ENCODE results near the gene TREX2. TPM values are rescaled to one million over a fixed set of nuclear protein-coding genes. Genes with fewer than 3 reads are reported as not detected.

TREX2 gene
- total and polyA plus RNA-seq, 2 experiments from 2014 or later, result 0.60 to 1.3 TPM

DNA sequence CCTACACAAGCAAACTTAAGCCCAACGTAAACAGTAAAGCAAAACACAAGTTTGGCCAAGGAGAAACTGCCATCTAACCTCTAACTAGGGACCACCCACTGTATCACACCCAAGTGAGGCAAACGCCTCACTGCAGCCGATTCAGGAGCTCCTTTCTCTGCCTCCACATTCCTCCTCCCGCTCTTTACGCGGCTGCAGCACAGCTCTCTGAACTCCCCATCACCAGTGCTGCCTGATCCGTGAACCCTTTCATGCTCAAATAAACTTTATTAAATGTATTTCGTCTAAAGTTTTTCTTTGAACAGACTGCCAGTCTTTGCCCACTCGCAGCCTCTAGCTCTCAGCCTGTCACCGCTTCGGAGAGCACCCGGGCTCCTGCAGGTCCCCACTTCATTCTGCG lies 51.2 kb downstream of the TREX2 start:
- H4K20me1 ChIP-seq (ENCODE audit: insufficient read depth, poor library complexity, severe bottlenecking), result no peaks in the 10 kb centered on the region
- H3K36me3 ChIP-seq (replicated peaks; ENCODE audit: insufficient read depth, low read depth), result no peaks in the 10 kb centered on the region
- DNase-seq (ENCODE audit: low spot score), result no peak
- H3K9me3 ChIP-seq (ENCODE audit: low read depth), result no peaks in the 10 kb centered on the region
- no peak overlapping the region for H3K4me3 ChIP-seq
- no peak overlapping the region for H3K4me2 ChIP-seq
- no peak overlapping the region for H3K27ac ChIP-seq
- no peaks in the 10 kb centered on the region for H3K79me2 ChIP-seq
- H3K9me2 ChIP-seq (replicated peaks; ENCODE audit: insufficient read depth), result no peaks in the 10 kb centered on the region
- H2AFZ ChIP-seq, result no peak overlapping the region
- no peaks in the 10 kb centered on the region for H3K27me3 ChIP-seq
- WGBS (ENCODE audit: low lambda C conversion rate, missing lambda C conversion rate), result 62% methylated on average over 13 of the region's 13 CpGs
- H3K4me1 ChIP-seq (ENCODE audit: insufficient read depth), result no peaks in the 10 kb centered on the region
- TF ChIP-seq EZH2phosphoT487 (IDR thresholded peaks at IDR 0.05; ENCODE audit: low read depth, severe bottlenecking, unreplicated experiment) (no peak), CTCF (IDR thresholded peaks at IDR 0.05; ENCODE audit: poor library complexity) (no peak), EZH2 (IDR thresholded peaks at IDR 0.05; ENCODE audit: borderline replicate concordance) (no peak)

Small RNA genes within 50 kb of the gene (small RNA-seq; reads per million reads assigned to genes)
- gene RN7SL667P, result not detected

Other genes with a start within 250 kb of the TREX2 start
- not detected in 2 replicates for gene PNMA6F, start 124.3 kb downstream of the TREX2 start, total RNA-seq
- not detected in 2 replicates for gene PNMA6F, start 124.3 kb downstream of the TREX2 start, polyA plus RNA-seq
- gene ZNF275, start 111.9 kb downstream of the TREX2 start, total RNA-seq, result 9.9 and 10.2 TPM in 2 replicates
- 4.0 and 4.3 TPM in 2 replicates for gene ZNF275, start 111.9 kb downstream of the TREX2 start, polyA plus RNA-seq
- gene PNMA6E, start 44.7 kb downstream of the TREX2 start, total RNA-seq, result not detected in 2 replicates
- 0.35 TPM in 1 of 2 replicates, not detected in the other for gene PNMA6E, start 44.7 kb downstream of the TREX2 start, polyA plus RNA-seq
- 0.90 and 1.2 TPM in 2 replicates for gene ZFP92, start 34.6 kb downstream of the TREX2 start, total RNA-seq
- gene ZFP92, start 34.6 kb downstream of the TREX2 start, polyA plus RNA-seq, result 0.33 and 0.38 TPM in 2 replicates
- 6.8 and 17.5 TPM in 2 replicates for gene HAUS7, start 24.5 kb upstream of the TREX2 start, total RNA-seq
- gene HAUS7, start 24.5 kb upstream of the TREX2 start, polyA plus RNA-seq, result 19.7 and 23.1 TPM in 2 replicates
- 12.5 and 14.5 TPM in 2 replicates for gene BGN, start 48.9 kb upstream of the TREX2 start, total RNA-seq
- 27.5 and 35.8 TPM in 2 replicates for gene BGN, start 48.9 kb upstream of the TREX2 start, polyA plus RNA-seq
- 0.12 TPM in 1 of 2 replicates, not detected in the other for gene ATP2B3, start 71.6 kb upstream of the TREX2 start, total RNA-seq
- 0.07 and 0.12 TPM in 2 replicates for gene ATP2B3, start 71.6 kb upstream of the TREX2 start, polyA plus RNA-seq
- gene CCNQ, start 153.1 kb upstream of the TREX2 start, total RNA-seq, result 21.6 and 28.3 TPM in 2 replicates
- gene CCNQ, start 153.1 kb upstream of the TREX2 start, polyA plus RNA-seq, result 26.7 and 31.3 TPM in 2 replicates
- gene DUSP9, start 201.1 kb upstream of the TREX2 start, total RNA-seq, result 86.2 and 87.3 TPM in 2 replicates
- 48.2 and 75.5 TPM in 2 replicates for gene DUSP9, start 201.1 kb upstream of the TREX2 start, polyA plus RNA-seq
- gene PNCK, start 227.8 kb upstream of the TREX2 start, total RNA-seq, result 2.2 and 2.8 TPM in 2 replicates
- 0.28 and 1.9 TPM in 2 replicates for gene PNCK, start 227.8 kb upstream of the TREX2 start, polyA plus RNA-seq
- 19.5 and 28.4 TPM in 2 replicates for gene SLC6A8, start 241.9 kb upstream of the TREX2 start, total RNA-seq
- gene SLC6A8, start 241.9 kb upstream of the TREX2 start, polyA plus RNA-seq, result 32.5 and 36.7 TPM in 2 replicates

Measured in hepatocyte (in vitro differentiated cells).